Activated T-cell treated with anti-CD3 and anti-CD28 coated beads, Interleukin-2, amount 50 U/mL, for 72 hours (primary cell): ENCODE results near the gene RFT1. TPM values are rescaled to one million over a fixed set of nuclear protein-coding genes. Genes with fewer than 3 reads are reported as not detected.
"Not testable (repeated sequence)": the region's sequence is repeated elsewhere in the genome, so short reads cannot be mapped to it uniquely, and the experiment has no call there.

Experiments
- ATAC-seq, 2 donors: fragments of 150-1000 bp; cut with Tn5 transposase; replicated peaks in 1 of 2; 2 replicates each; pipeline ENCODE4 v1.10.0; 2021; ENCODE audit warnings: moderate library complexity in 2 of 2, mild to moderate bottlenecking in 1 of 2
- DNase-seq, 2 donors: peaks; one replicate each; pipeline ENCODE4 v3.0.0; 2021 to 2022; ENCODE audit warnings: mixed read lengths in 1 of 2
- H3K27ac Mint-ChIP-seq: one replicate; pipeline ENCODE4 v1.8.0; 2022; ENCODE audit warnings: mild to moderate bottlenecking, moderate library complexity, mixed read lengths
- H3K27me3 Mint-ChIP-seq: one replicate; pipeline ENCODE4 v1.8.0; 2022; ENCODE audit warnings: low read depth, mixed read lengths
- H3K36me3 Mint-ChIP-seq, 2 donors: one replicate each; pipeline ENCODE4 v1.8.0; 2022; ENCODE audit warnings: mixed read lengths in 2 of 2, mild to moderate bottlenecking in 1 of 2; ENCODE audit not compliant: insufficient read depth in 2 of 2
- H3K4me1 Mint-ChIP-seq: one replicate; pipeline ENCODE4 v1.8.0; 2022; ENCODE audit warnings: low read depth, mixed read lengths
- H3K4me3 Mint-ChIP-seq, 2 donors: one replicate each; pipeline ENCODE4 v1.8.0; 2022; ENCODE audit warnings: mild to moderate bottlenecking in 2 of 2, mixed read lengths in 2 of 2, moderate library complexity in 2 of 2
- H3K9me3 Mint-ChIP-seq, 2 donors: one replicate each; pipeline ENCODE4 v1.8.0; 2022; ENCODE audit warnings: mixed read lengths in 2 of 2
- total RNA-seq, 2 donors: library from RNA; stranded (reverse); gene quantifications; one replicate each; pipeline ENCODE4 v1.2.3, GENCODE V29; 2022

Gene RFT1
- total RNA-seq, 2 donors from 2014 or later, result 26.6 to 29.9 TPM

- DNase-seq, result no peak
- H3K4me3 Mint-ChIP-seq, result no peak overlapping the region
Measured at GRCh38 chr3:53068176-53068575, 62.1 kb downstream of the RFT1 start.

GRCh38 chr3:53067567-53067966 lies 62.7 kb downstream of the RFT1 start:
- peaks cover 9% of the 10 kb centered on the region for H3K4me1 Mint-ChIP-seq
- no peak overlapping the region for H3K27ac Mint-ChIP-seq
- no peak for DNase-seq
- H3K36me3 Mint-ChIP-seq, result no peaks in the 10 kb centered on the region
- no peak overlapping the region for H3K4me3 Mint-ChIP-seq
- no peaks in the 10 kb centered on the region for H3K9me3 Mint-ChIP-seq
- no peaks in the 10 kb centered on the region for H3K27me3 Mint-ChIP-seq
- ATAC-seq, result no peak

More at GRCh38 chr3:53068176-53068575, 62.1 kb downstream of the RFT1 start:
- Mint-ChIP-seq H3K4me1 (peaks cover 15% of the 10 kb centered on the region), H3K27ac (no peak overlapping the region), H3K27me3 (no peaks in the 10 kb centered on the region), H3K9me3 (no peaks in the 10 kb centered on the region), H3K36me3 (no peaks in the 10 kb centered on the region)
- ATAC-seq, result no peak

GRCh38 chr3:53065841-53066480 lies 64.3 kb downstream of the RFT1 start:
- H3K4me1 Mint-ChIP-seq, result no peaks in the 10 kb centered on the region
- no peaks in the 10 kb centered on the region for H3K27me3 Mint-ChIP-seq
- DNase-seq (no peak), ATAC-seq (no peak)
- no peak overlapping the region for H3K4me3 Mint-ChIP-seq
- H3K36me3 Mint-ChIP-seq, result no peaks in the 10 kb centered on the region
- H3K9me3 Mint-ChIP-seq, result no peaks in the 10 kb centered on the region
- H3K27ac Mint-ChIP-seq, result no peak overlapping the region

GRCh38 chr3:53062905-53063304 lies 67.3 kb downstream of the RFT1 start:
- DNase-seq (no peak), ATAC-seq (no peak)
- H3K9me3 Mint-ChIP-seq, result no peaks in the 10 kb centered on the region
- H3K4me3 Mint-ChIP-seq, result no peak overlapping the region
- H3K27ac Mint-ChIP-seq, result no peak overlapping the region
- no peaks in the 10 kb centered on the region for H3K36me3 Mint-ChIP-seq
- no peaks in the 10 kb centered on the region for H3K4me1 Mint-ChIP-seq
- H3K27me3 Mint-ChIP-seq, result no peaks in the 10 kb centered on the region

- no peaks in the 10 kb centered on the region for H3K4me1 Mint-ChIP-seq
- H3K27me3 Mint-ChIP-seq, result no peaks in the 10 kb centered on the region
- DNase-seq (no peak), ATAC-seq (no peak)
- no peaks in the 10 kb centered on the region for H3K9me3 Mint-ChIP-seq
- H3K36me3 Mint-ChIP-seq, result no peaks in the 10 kb centered on the region
- H3K4me3 Mint-ChIP-seq, result no peak overlapping the region
- no peak overlapping the region for H3K27ac Mint-ChIP-seq
Measured at GRCh38 chr3:53056442-53056841, 73.8 kb downstream of the RFT1 start.

GRCh38 chr3:53054233-53054632 lies 76.0 kb downstream of the RFT1 start:
- not testable (repeated sequence) for H3K4me3 Mint-ChIP-seq, H3K27me3 Mint-ChIP-seq, DNase-seq, H3K9me3 Mint-ChIP-seq, H3K27ac Mint-ChIP-seq, H3K4me1 Mint-ChIP-seq, ATAC-seq, H3K36me3 Mint-ChIP-seq

GRCh38 chr3:53051929-53052328 lies 78.3 kb downstream of the RFT1 start:
- ATAC-seq (no peak), DNase-seq (no peak)
- Mint-ChIP-seq H3K27ac (no peak overlapping the region), H3K9me3 (no peaks in the 10 kb centered on the region), H3K4me1 (peaks cover 8% of the 10 kb centered on the region), H3K4me3 (no peak overlapping the region), H3K27me3 (peaks cover 12% of the 10 kb centered on the region), H3K36me3 (peaks cover 0 to 3% of the 10 kb centered on the region in 2 donors)

GRCh38 chr3:53049987-53050386 lies 80.2 kb downstream of the RFT1 start:
- no peaks in the 10 kb centered on the region for H3K9me3 Mint-ChIP-seq
- H3K27me3 Mint-ChIP-seq, result peaks cover 12% of the 10 kb centered on the region
- ATAC-seq (no peak), DNase-seq (no peak)
- H3K4me1 Mint-ChIP-seq, result peaks cover 12% of the 10 kb centered on the region
- no peak overlapping the region for H3K4me3 Mint-ChIP-seq
- no peak overlapping the region for H3K27ac Mint-ChIP-seq
- H3K36me3 Mint-ChIP-seq, result peaks cover 0 to 5% of the 10 kb centered on the region in 2 donors

GRCh38 chr3:53046171-53047170 lies 83.8 kb downstream of the RFT1 start:
- H3K4me1 Mint-ChIP-seq, result peaks cover 41% of the 10 kb centered on the region
- ATAC-seq (peak; percentile 65 to 68), DNase-seq (peak; percentile 78 to 79)
- peaks cover 4 to 5% of the 10 kb centered on the region in 2 donors for H3K36me3 Mint-ChIP-seq
- peak overlapping the region; percentile 90 to 99 for H3K4me3 Mint-ChIP-seq
- H3K27me3 Mint-ChIP-seq, result peaks cover 12% of the 10 kb centered on the region
- H3K27ac Mint-ChIP-seq, result peak overlapping the region; percentile 99
- H3K9me3 Mint-ChIP-seq, result no peaks in the 10 kb centered on the region

- Mint-ChIP-seq H3K9me3 (no peaks in the 10 kb centered on the region), H3K27ac (peak within 1 kb of the TSS; percentile 99), H3K4me1 (peaks cover 49% of the 10 kb centered on the region), H3K4me3 (peak within 1 kb of the TSS; percentile 94 to 99), H3K36me3 (peaks cover 4 to 5% of the 10 kb centered on the region in 2 donors), H3K27me3 (peaks cover 12% of the 10 kb centered on the region)
- DNase-seq, result peak; percentile 65 to 77
- ATAC-seq, result peak; percentile 63 to 67
Measured at GRCh38 chr3:53045518-53046170, 84.6 kb downstream of the RFT1 start, which contains the start of gene SFMBT1. Gene SFMBT1, minus strand, starts transcription at chr3:53046073. Its CDS starts 76,945 bp downstream, at chr3:52969128.

GRCh38 chr3:53044711-53045517 lies 85.3 kb downstream of the RFT1 start:
- Mint-ChIP-seq H3K36me3 (peaks cover 4 to 5% of the 10 kb centered on the region in 2 donors), H3K4me1 (peaks cover 56% of the 10 kb centered on the region), H3K4me3 (peak overlapping the region; percentile 94 to 99), H3K27me3 (peaks cover 12% of the 10 kb centered on the region), H3K27ac (peak overlapping the region; percentile 97), H3K9me3 (no peaks in the 10 kb centered on the region)
- ATAC-seq (peak; percentile 57 to 62), DNase-seq (peak; percentile 70 to 72)

- no peak for DNase-seq
- Mint-ChIP-seq H3K9me3 (no peaks in the 10 kb centered on the region), H3K36me3 (peaks cover 4 to 5% of the 10 kb centered on the region in 2 donors), H3K4me3 (peak overlapping the region; percentile 94 to 99), H3K27ac (peak overlapping the region; percentile 97), H3K27me3 (peaks cover 12% of the 10 kb centered on the region), H3K4me1 (peaks cover 59% of the 10 kb centered on the region)
- no peak for ATAC-seq
Measured at GRCh38 chr3:53044371-53044710, 85.9 kb downstream of the RFT1 start.
